Vagina (tissue), 2 donors: ENCODE results near the gene INTS6.

Experiments
- POLR2A ChIP-seq, 2 donors: fragments of 450-650 bp; IDR thresholded peaks; one replicate each; pipeline ENCODE4 v1.6.1; 2017; ENCODE audit warnings: antibody characterized with exemption in 2 of 2, mild to moderate bottlenecking in 2 of 2, moderate library complexity in 2 of 2
- TF ChIP-seq, protein P1 (sequence below), 3 experiments: fragments of 450-650 bp in 2 of 3; fragments of 200-600 bp in 1 of 3; sonication (generic) in 1 of 3; IDR thresholded peaks; one replicate each; pipeline ENCODE4 v1.5.1; 2017 to 2019; ENCODE audit warnings: antibody characterized with exemption in 3 of 3, mild to moderate bottlenecking in 2 of 3, moderate library complexity in 2 of 3

DNA sequence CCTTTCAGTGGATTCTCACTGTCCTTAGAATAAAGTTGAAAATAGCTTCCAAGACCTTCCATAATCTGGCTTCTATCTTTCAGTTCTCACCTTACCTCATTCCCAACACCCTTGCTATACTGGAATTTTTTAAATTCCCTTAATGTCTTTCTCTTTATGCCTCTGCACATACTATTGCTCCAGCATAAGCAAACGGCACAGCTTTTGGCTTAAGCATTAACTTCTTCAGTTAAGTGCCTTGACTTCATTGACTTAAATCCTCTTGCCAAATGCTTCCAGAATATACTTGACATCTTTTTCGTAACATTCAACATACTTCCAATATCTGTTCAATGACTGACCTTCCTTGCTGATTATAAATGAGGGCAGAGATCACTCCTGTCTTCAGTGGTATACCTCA lies 79.4 kb downstream of the INTS6 start:
- TF ChIP-seq, protein P1, sequence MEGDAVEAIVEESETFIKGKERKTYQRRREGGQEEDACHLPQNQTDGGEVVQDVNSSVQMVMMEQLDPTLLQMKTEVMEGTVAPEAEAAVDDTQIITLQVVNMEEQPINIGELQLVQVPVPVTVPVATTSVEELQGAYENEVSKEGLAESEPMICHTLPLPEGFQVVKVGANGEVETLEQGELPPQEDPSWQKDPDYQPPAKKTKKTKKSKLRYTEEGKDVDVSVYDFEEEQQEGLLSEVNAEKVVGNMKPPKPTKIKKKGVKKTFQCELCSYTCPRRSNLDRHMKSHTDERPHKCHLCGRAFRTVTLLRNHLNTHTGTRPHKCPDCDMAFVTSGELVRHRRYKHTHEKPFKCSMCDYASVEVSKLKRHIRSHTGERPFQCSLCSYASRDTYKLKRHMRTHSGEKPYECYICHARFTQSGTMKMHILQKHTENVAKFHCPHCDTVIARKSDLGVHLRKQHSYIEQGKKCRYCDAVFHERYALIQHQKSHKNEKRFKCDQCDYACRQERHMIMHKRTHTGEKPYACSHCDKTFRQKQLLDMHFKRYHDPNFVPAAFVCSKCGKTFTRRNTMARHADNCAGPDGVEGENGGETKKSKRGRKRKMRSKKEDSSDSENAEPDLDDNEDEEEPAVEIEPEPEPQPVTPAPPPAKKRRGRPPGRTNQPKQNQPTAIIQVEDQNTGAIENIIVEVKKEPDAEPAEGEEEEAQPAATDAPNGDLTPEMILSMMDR (IDR thresholded peaks at IDR 0.05): no peak
- TF ChIP-seq POLR2A (IDR thresholded peaks at IDR 0.05): no peak
